HL-60 (cell line): Measurements from ENCODE around the gene GUCY1A1.

Experiments
- GABPA ChIP-seq: IDR thresholded peaks from 2 replicates; pipeline ENCODE4 v1.6.1; 2012; ENCODE audit warnings: low read depth
- SPI1 ChIP-seq: IDR thresholded peaks from 2 replicates; pipeline ENCODE4 v1.6.1; 2012; ENCODE audit warnings: low read depth, mild to moderate bottlenecking, borderline replicate concordance
- TF ChIP-seq, protein P1 (sequence below): IDR thresholded peaks from 2 replicates; pipeline ENCODE4 v1.6.1; 2012; ENCODE audit warnings: low read depth; ENCODE audit not compliant: insufficient replicate concordance

GRCh38 chr4:155667568-155668511 is 1.2 kb downstream of the GUCY1A1 start:
- TF ChIP-seq, protein P1, sequence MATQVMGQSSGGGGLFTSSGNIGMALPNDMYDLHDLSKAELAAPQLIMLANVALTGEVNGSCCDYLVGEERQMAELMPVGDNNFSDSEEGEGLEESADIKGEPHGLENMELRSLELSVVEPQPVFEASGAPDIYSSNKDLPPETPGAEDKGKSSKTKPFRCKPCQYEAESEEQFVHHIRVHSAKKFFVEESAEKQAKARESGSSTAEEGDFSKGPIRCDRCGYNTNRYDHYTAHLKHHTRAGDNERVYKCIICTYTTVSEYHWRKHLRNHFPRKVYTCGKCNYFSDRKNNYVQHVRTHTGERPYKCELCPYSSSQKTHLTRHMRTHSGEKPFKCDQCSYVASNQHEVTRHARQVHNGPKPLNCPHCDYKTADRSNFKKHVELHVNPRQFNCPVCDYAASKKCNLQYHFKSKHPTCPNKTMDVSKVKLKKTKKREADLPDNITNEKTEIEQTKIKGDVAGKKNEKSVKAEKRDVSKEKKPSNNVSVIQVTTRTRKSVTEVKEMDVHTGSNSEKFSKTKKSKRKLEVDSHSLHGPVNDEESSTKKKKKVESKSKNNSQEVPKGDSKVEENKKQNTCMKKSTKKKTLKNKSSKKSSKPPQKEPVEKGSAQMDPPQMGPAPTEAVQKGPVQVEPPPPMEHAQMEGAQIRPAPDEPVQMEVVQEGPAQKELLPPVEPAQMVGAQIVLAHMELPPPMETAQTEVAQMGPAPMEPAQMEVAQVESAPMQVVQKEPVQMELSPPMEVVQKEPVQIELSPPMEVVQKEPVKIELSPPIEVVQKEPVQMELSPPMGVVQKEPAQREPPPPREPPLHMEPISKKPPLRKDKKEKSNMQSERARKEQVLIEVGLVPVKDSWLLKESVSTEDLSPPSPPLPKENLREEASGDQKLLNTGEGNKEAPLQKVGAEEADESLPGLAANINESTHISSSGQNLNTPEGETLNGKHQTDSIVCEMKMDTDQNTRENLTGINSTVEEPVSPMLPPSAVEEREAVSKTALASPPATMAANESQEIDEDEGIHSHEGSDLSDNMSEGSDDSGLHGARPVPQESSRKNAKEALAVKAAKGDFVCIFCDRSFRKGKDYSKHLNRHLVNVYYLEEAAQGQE, result no peak
- TF ChIP-seq SPI1, result no peak
- TF ChIP-seq GABPA, result no peak
